ENCODE measurements around the gene NAPSA. TPM values are rescaled to one million over a fixed set of nuclear protein-coding genes. Genes with fewer than 3 reads are reported as not detected.

NAPSA gene
- total and polyA plus RNA-seq, 2 of the 8 experiments (the other 6 are each of a cell fraction or from before 2014, with no cell fraction given), result 0.71 to 0.73 TPM

GRCh38 chr19:50368649-50369570, 3.5 kb upstream of the NAPSA start (continued):
- peak; percentile 70 to 92 (median 85) for TF ChIP-seq CTCF (IDR thresholded peaks at IDR 0.05; ENCODE audit: control extremely low read depth in 1 of 3, insufficient read depth in 1 of 3, low read depth in 1 of 3, low read length in 3 of 3)
- peak; percentile 86 to 88 for TF ChIP-seq RAD21 (IDR thresholded peaks at IDR 0.05 in 1 of 2, conservative IDR thresholded peaks at IDR 0.05 in 1 of 2; ENCODE audit: low read depth in 2 of 2, low read length in 2 of 2)
- no peak for TF ChIP-seq RBBP5 (IDR thresholded peaks at IDR 0.05; ENCODE audit: borderline replicate concordance, low read depth, low read length)
- no peak for TF ChIP-seq SUZ12 (IDR thresholded peaks at IDR 0.05; ENCODE audit: low read length)
- 0 out of 4 replicates have a peak, but pooled peaks of 1 of the 2 experiments have one; percentile 63 for TF ChIP-seq SIN3A (conservative IDR thresholded peaks at IDR 0.05 in 1 of 2, IDR thresholded peaks at IDR 0.05 in 1 of 2; ENCODE audit: low read depth in 1 of 2, low read length in 2 of 2)
- TF ChIP-seq TEAD4 (IDR thresholded peaks at IDR 0.05; ENCODE audit: low read depth, low read length), result peak; percentile 76; the same call in 1 of the 2 replicates
- no peak for TF ChIP-seq SP4 (IDR thresholded peaks at IDR 0.05; ENCODE audit: low read length)
- peak; percentile 74; the same call in 1 of the 2 replicates for TF ChIP-seq SP1 (IDR thresholded peaks at IDR 0.05; ENCODE audit: low read depth, low read length)
- no peak for TF ChIP-seq JUN (IDR thresholded peaks at IDR 0.05; ENCODE audit: low read depth, low read length)
- no peak for TF ChIP-seq FOSL1 (IDR thresholded peaks at IDR 0.05; ENCODE audit: insufficient read depth, low read depth, low read length)
- TF ChIP-seq ATF2 (IDR thresholded peaks at IDR 0.05; ENCODE audit: low read length), result no peak
- peak; percentile 66 for TF ChIP-seq E2F6 (IDR thresholded peaks at IDR 0.05)
- no peak for TF ChIP-seq CTBP2 (IDR thresholded peaks at IDR 0.05; ENCODE audit: borderline replicate concordance, insufficient read depth, insufficient read length, low read length)
- TF ChIP-seq POLR2AphosphoS5 (IDR thresholded peaks at IDR 0.05; ENCODE audit: low read depth, low read length), result no peak
- peak; percentile 68 for TF ChIP-seq MAX (IDR thresholded peaks at IDR 0.05)
- peak; percentile 74; the same call in 1 of the 2 replicates for TF ChIP-seq GABPA (IDR thresholded peaks at IDR 0.05; ENCODE audit: borderline replicate concordance, insufficient read depth, low read length)

All from H1 (cell line).